Prostate gland (tissue), 2 donors: ENCODE results near the gene NDUFV1. TPM values are rescaled to one million over a fixed set of nuclear protein-coding genes. Genes with fewer than 3 reads are reported as not detected.
"Not testable (repeated sequence)": the region's sequence is repeated elsewhere in the genome, so short reads cannot be mapped to it uniquely, and the experiment has no call there.

Experiments used
- DNase-seq: peaks from one replicate; pipeline ENCODE4 v3.0.0-alpha.2; 2019; ENCODE audit warnings: low spot score
- H3K27ac ChIP-seq, 2 donors: fragments of 200-600 bp; sonication (generic); 2 replicates each; pipeline ENCODE4 v1.5.1; 2017 to 2019
- H3K27me3 ChIP-seq: fragments of 200-600 bp; sonication (generic); replicated peaks from 2 replicates; pipeline ENCODE4 v1.5.1; 2019; ENCODE audit not compliant: insufficient read depth
- H3K36me3 ChIP-seq, 2 donors: fragments of 200-600 bp; sonication (generic); 1 replicate in 1 of 2; 2 replicates in 1 of 2; pipeline versions ENCODE4 v1.5.1 to v1.8.1; 2017 to 2019
- H3K4me1 ChIP-seq: fragments of 200-600 bp; sonication (generic); replicated peaks from 2 replicates; pipeline ENCODE4 v1.5.1; 2019
- H3K4me3 ChIP-seq, 2 donors: fragments of 200-600 bp; sonication (generic); 2 replicates each; pipeline ENCODE4 v1.5.1; 2017 to 2019
- H3K9me3 ChIP-seq: fragments of 200-600 bp; sonication (generic); 2 replicates; pipeline ENCODE4 v1.5.1; 2017
- POLR2A ChIP-seq: fragments of 450-650 bp; IDR thresholded peaks from one replicate; pipeline ENCODE4 v1.6.1; 2016; ENCODE audit warnings: antibody characterized with exemption, mild to moderate bottlenecking
- POLR2AphosphoS5 ChIP-seq: sonication (generic); formaldehyde crosslinking; IDR thresholded peaks from one replicate; pipeline ENCODE4 v1.6.1; 2017; ENCODE audit warnings: antibody characterized with exemption
- WGBS: methylation state at CpG from one replicate; pipeline ENCODE4 v1.1.5; 2018; 5-methylcytosine and 5-hydroxymethylcytosine counted together
- intact Hi-C: fragments of 100-400 bp; cut with DNase I; formaldehyde crosslinking; loops from one replicate; pipeline ENCODE4 v1.14.2; 2022
- small RNA-seq, 2 donors: library from RNA; depleted of rRNA; stranded (forward); fragments of <200 nt; gene quantifications; one replicate each; pipeline ENCODE3, GENCODE V24; 2016
- total RNA-seq, 2 donors: library from RNA; depleted of rRNA; stranded (reverse); fragments of >200 nt; gene quantifications; one replicate each; pipeline ENCODE4 v1.1.0, GENCODE V29; 2016
- TF ChIP-seq, protein P1 (sequence below), 4 experiments: fragments of 200-600 bp in 2 of 4; fragments of 450-650 bp in 2 of 4; sonication (generic) in 2 of 4; IDR thresholded peaks; 1 replicate in 3 of 4; 2 replicates in 1 of 4; pipeline ENCODE4 v1.5.1; 2016 to 2019; ENCODE audit warnings: antibody characterized with exemption in 4 of 4, mild to moderate bottlenecking in 2 of 4, moderate library complexity in 2 of 4

The NDUFV1 gene
- total RNA-seq, 2 donors from 2014 or later, result 190 to 260 TPM

GRCh38 chr11:67656278-67656922, 49.7 kb downstream of the NDUFV1 start:
- TF ChIP-seq POLR2AphosphoS5, result no peak
- TF ChIP-seq, protein P1, sequence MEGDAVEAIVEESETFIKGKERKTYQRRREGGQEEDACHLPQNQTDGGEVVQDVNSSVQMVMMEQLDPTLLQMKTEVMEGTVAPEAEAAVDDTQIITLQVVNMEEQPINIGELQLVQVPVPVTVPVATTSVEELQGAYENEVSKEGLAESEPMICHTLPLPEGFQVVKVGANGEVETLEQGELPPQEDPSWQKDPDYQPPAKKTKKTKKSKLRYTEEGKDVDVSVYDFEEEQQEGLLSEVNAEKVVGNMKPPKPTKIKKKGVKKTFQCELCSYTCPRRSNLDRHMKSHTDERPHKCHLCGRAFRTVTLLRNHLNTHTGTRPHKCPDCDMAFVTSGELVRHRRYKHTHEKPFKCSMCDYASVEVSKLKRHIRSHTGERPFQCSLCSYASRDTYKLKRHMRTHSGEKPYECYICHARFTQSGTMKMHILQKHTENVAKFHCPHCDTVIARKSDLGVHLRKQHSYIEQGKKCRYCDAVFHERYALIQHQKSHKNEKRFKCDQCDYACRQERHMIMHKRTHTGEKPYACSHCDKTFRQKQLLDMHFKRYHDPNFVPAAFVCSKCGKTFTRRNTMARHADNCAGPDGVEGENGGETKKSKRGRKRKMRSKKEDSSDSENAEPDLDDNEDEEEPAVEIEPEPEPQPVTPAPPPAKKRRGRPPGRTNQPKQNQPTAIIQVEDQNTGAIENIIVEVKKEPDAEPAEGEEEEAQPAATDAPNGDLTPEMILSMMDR (IDR thresholded peaks at IDR 0.05), result no peak
- H3K27ac ChIP-seq, result no peak overlapping the region
- 92% methylated on average over 4 of the region's 4 CpGs for WGBS
- H3K9me3 ChIP-seq, result no peaks in the 10 kb centered on the region
- DNase-seq, result no peak
- no peak overlapping the region for H3K4me3 ChIP-seq
- intact Hi-C loops, result no loop called here
- no peaks in the 10 kb centered on the region for H3K36me3 ChIP-seq
- no peaks in the 10 kb centered on the region for H3K4me1 ChIP-seq
- H3K27me3 ChIP-seq, result no peaks in the 10 kb centered on the region

DNA sequence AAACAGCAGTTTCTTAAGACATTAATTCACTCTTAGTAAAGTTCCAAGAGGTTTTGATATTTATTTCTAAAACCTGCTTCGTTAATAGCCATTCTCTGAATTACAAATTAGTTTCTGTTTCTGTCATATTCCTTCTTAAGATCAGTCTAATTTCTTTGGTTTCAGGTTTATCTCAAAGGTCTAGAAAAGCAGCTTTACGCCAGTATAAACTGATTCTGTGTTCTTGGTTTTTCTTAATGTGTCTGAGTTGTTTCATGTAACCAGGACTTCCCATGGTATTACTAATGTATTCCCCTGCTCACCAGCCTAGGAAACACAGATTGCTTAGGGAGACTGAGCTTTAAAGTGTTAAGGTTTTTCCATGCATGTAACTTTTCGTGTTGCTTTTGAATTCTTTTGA, 50.6 kb downstream of the NDUFV1 start:
- Histone ChIP-seq H3K4me3 (no peak overlapping the region), H3K9me3 (no peaks in the 10 kb centered on the region), H3K27ac (peak overlapping the region; percentile 18 to 40), H3K36me3 (no peaks in the 10 kb centered on the region), H3K27me3 (no peaks in the 10 kb centered on the region), H3K4me1 (no peaks in the 10 kb centered on the region)
- TF ChIP-seq POLR2A, result no peak
- TF ChIP-seq, protein P1 (IDR thresholded peaks at IDR 0.05), result no peak
- no peak for TF ChIP-seq POLR2AphosphoS5
- WGBS, result 42% methylated on average over 3 of the region's 3 CpGs
- no peak for DNase-seq
- intact Hi-C loops, result no loop called here

GRCh38 chr11:67659651-67660165, 53.0 kb downstream of the NDUFV1 start:
- H3K9me3 ChIP-seq, H3K36me3 ChIP-seq, H3K27me3 ChIP-seq, H3K27ac ChIP-seq, intact Hi-C loops, DNase-seq, H3K4me3 ChIP-seq, H3K4me1 ChIP-seq: not testable (repeated sequence)
- TF ChIP-seq, protein P1 (IDR thresholded peaks at IDR 0.05), result peak in 1 of 4 experiments; percentile 5
- WGBS, result 64% methylated on average over 5 of the region's 5 CpGs

- 77% methylated on average over 5 of the region's 5 CpGs for WGBS
- H3K36me3 ChIP-seq, H3K9me3 ChIP-seq, intact Hi-C loops, DNase-seq, H3K27me3 ChIP-seq, H3K27ac ChIP-seq, H3K4me1 ChIP-seq, H3K4me3 ChIP-seq: not testable (repeated sequence)
Observed at GRCh38 chr11:67660752-67661151, 54.0 kb downstream of the NDUFV1 start.

Small RNA genes lying within 50 kb of the gene (small RNA-seq; reads per million reads assigned to genes)
- 0 reads per million in 2 donors for gene AP003385.3

Other genes starting within 250 kb of the NDUFV1 start
- 1 to 10 TPM; 2.5 to 2.6 TPM for gene CLCF1, start 233.3 kb upstream of the NDUFV1 start, total RNA-seq
- 10 to 100 TPM; 30.2 to 49.4 TPM for gene RAD9A, start 214.9 kb upstream of the NDUFV1 start, total RNA-seq
- gene PPP1CA, start 205.1 kb upstream of the NDUFV1 start, total RNA-seq, result 100 to 1,000 TPM; 168 to 215 TPM
- 1 to 10 TPM; 3.7 to 6.5 TPM for gene TBC1D10C, start 202.9 kb upstream of the NDUFV1 start, total RNA-seq
- gene CARNS1, start 191.3 kb upstream of the NDUFV1 start, total RNA-seq, result 1 to 10 TPM in 1 of 2 donors, under 1 TPM in 1; 0.91 to 1.0 TPM
- gene RPS6KB2, start 178.4 kb upstream of the NDUFV1 start, total RNA-seq, result 10 to 100 TPM; 54.5 to 72.9 TPM
- 1 to 10 TPM; 2.9 to 5.9 TPM for gene PTPRCAP, start 169.3 kb upstream of the NDUFV1 start, total RNA-seq
- 100 to 1,000 TPM; 106 to 184 TPM for gene CORO1B, start 163.5 kb upstream of the NDUFV1 start, total RNA-seq
- gene GPR152, start 154.2 kb upstream of the NDUFV1 start, total RNA-seq, result not detected
- 1 to 10 TPM; 4.3 to 6.1 TPM for gene CABP4, start 151.6 kb upstream of the NDUFV1 start, total RNA-seq
- 100 to 1,000 TPM; 106 to 402 TPM for gene TMEM134, start 137.7 kb upstream of the NDUFV1 start, total RNA-seq
- 10 to 100 TPM; 63.7 to 93.7 TPM for gene AIP, start 123.9 kb upstream of the NDUFV1 start, total RNA-seq
- gene PITPNM1, start 101.6 kb upstream of the NDUFV1 start, total RNA-seq, result 10 to 100 TPM; 19.3 to 26.9 TPM
- 10 to 100 TPM; 57.1 to 91.9 TPM for gene CDK2AP2, start 98.8 kb upstream of the NDUFV1 start, total RNA-seq
- gene CABP2, start 83.5 kb upstream of the NDUFV1 start, total RNA-seq, result not detected
- 100 to 1,000 TPM; 540 to 577 TPM for gene GSTP1, start 23.1 kb upstream of the NDUFV1 start, total RNA-seq
- 10 to 100 TPM in 1 of 2 donors, 1 to 10 TPM in 1; 7.2 to 29.2 TPM for gene NUDT8, start 23.0 kb downstream of the NDUFV1 start, total RNA-seq
- gene TBX10, start 32.8 kb downstream of the NDUFV1 start, total RNA-seq, result not detected
- 1 to 10 TPM in 1 of 2 donors, not detected in 1; 1.7 TPM for gene ACY3, start 43.8 kb downstream of the NDUFV1 start, total RNA-seq
- 1 to 10 TPM; 1.8 to 4.4 TPM for gene ALDH3B2, start 67.7 kb downstream of the NDUFV1 start, total RNA-seq